Fibroblast of the aortic adventitia (primary cell): ENCODE results near the gene ABCC10. TPM values are rescaled to one million over a fixed set of nuclear protein-coding genes. Genes with fewer than 3 reads are reported as not detected.

Experiments used
- DNase-seq: peaks from one replicate; pipeline ENCODE4 v3.0.0-alpha.2; 2010; ENCODE audit warnings: low read depth
- H3K4me3 ChIP-seq: 2 replicates; pipeline ENCODE4 v1.5.1; 2011; ENCODE audit warnings: low read depth, mild to moderate bottlenecking, control low read depth, low read length, moderate library complexity
- total RNA-seq: library from RNA; depleted of rRNA; stranded (reverse); fragments of >200 nt; gene quantifications from 2 replicates; pipeline ENCODE4 v1.2.3, GENCODE V29; 2012; ENCODE audit warnings: low replicate concordance
- TF ChIP-seq, protein P1 (sequence below): IDR thresholded peaks from 2 replicates; pipeline ENCODE4 v1.5.1; 2011; ENCODE audit warnings: mild to moderate bottlenecking, low read length, control low read depth, inconsistent platforms; ENCODE audit not compliant: insufficient read depth

The ABCC10 gene
- total RNA-seq, 1 donor: 25.8 TPM

DNA sequence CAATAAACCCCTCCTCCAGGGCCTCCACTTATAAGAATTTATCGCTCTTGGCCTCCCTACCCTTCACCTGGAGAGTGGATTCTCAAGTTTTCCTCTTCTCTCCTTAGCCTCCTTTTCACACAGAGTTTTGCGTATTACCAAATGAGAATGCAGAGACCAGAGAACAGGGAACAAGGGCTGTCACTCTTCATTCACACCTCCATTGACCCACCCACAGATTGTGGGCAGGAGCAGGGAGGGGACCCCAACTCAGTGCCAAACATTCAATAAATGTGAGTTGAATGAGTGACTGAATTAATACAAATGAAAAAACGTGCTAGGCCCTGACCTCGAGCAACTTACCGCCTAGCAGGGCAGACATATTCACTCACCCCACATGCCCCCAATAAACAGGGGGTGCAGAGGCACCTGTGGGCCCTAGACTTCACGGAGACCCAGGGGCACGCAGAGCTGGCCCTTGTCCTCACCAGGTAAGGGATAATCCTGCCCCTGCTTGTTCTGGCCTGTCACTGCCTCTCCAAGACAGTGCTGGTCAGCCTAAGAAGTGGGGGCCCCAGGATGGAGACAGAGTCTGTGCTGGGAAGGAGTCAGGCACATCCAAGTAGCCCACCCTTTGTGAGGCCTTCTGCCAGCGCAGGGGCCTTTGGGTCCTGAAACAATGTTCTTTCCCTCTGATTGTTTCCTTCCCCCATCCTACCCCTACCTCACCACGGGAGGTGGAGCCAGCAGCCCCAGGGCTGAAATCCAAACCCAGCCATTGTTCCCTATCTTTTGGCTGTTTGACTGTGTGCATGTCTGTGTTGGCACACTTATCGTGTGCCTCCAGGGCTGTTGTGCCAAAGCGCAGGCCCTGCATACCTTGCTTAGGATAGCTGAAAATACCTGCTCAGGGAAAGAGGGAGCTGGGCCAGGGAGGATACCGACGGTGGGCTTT, 41.7 kb downstream of the ABCC10 start:
- TF ChIP-seq, protein P1, sequence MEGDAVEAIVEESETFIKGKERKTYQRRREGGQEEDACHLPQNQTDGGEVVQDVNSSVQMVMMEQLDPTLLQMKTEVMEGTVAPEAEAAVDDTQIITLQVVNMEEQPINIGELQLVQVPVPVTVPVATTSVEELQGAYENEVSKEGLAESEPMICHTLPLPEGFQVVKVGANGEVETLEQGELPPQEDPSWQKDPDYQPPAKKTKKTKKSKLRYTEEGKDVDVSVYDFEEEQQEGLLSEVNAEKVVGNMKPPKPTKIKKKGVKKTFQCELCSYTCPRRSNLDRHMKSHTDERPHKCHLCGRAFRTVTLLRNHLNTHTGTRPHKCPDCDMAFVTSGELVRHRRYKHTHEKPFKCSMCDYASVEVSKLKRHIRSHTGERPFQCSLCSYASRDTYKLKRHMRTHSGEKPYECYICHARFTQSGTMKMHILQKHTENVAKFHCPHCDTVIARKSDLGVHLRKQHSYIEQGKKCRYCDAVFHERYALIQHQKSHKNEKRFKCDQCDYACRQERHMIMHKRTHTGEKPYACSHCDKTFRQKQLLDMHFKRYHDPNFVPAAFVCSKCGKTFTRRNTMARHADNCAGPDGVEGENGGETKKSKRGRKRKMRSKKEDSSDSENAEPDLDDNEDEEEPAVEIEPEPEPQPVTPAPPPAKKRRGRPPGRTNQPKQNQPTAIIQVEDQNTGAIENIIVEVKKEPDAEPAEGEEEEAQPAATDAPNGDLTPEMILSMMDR: no peak
- no peak for DNase-seq
- no peak overlapping the region for H3K4me3 ChIP-seq

DNA sequence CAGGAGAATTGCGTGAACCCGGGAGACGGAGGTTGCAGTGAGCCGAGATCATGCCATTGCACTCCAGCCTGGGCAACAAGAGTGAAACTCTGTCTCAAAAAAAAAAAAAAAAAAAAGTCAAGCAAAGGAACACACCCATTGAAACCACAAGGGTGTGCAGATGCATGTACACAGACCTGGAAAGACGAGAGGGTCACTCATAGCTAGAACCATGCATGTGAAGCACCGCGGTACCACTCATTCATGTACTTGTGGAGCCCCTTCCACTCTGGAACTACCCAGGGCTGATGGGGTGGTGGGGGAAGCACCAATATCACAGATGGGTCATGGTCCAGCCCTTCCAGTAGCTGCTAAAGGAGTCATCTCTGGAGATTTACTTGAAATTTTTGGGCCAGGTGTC, 42.6 kb downstream of the ABCC10 start:
- TF ChIP-seq, protein P1: no peak
- DNase-seq: no peak
- H3K4me3 ChIP-seq: no peak overlapping the region

DNA sequence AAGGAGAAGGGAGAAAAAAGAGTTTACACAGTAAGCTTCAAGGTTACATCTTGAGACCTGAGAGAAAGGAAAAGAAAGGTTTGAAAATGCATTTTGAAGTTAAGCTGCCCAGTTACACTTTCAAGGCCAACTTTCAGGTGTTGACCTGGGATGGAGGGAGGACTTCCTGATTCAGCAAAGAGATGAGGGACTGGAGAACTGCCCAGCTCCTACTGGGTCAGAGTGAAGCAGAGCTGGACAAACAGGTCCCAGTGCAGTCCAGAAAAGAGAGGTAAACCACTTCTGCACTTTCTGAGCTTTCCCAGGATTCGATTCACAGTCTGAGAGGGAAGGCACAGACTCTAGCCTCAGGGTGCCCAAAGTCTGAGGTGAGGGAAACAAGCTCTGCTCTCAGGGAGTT, 44.1 kb downstream of the ABCC10 start:
- no peak for DNase-seq
- no peak overlapping the region for H3K4me3 ChIP-seq
- TF ChIP-seq, protein P1: no peak

DNA sequence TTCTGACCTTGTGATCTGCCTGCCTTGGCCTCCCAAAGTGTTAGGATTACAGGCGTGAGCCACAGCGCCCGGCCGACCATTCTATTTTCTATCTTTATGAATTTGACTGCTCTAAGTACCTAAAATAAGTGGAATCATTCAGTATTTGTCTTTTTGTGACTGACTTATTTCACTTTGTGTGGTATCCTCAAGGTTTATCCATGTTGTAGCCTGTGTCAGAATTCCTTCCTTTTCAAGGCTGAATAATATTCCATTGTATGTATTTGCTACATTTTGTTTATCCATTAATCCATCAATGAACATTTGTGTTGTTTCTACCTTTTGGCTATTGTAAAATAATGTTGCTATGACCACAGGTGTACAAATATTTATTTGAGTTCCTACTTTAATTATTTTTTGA, 45.2 kb downstream of the ABCC10 start:
- DNase-seq: no peak
- H3K4me3 ChIP-seq: no peak overlapping the region
- TF ChIP-seq, protein P1: no peak

- no peak for DNase-seq
- no peak overlapping the region for H3K4me3 ChIP-seq
- TF ChIP-seq, protein P1: no peak
Measured at GRCh38 chr6:43475516-43475915, 48.2 kb downstream of the ABCC10 start.

DNA sequence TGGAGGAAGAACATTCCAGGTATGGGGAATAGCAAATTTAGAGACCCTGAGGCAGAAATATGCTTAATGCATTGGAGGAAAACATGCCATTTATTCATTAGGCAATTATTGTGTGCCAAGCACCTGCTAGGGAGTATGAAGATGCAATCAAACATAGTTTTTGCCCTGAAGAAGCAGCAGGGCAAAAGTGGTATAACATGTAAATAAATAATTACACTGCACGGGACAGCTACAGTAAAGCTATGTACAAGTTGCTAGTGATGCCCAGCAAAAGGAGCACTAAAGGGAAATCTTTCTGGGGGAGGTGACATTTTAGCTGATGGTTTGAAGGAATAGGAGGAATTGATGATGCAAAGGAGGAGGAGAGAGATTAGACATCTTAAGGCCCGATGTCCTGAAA, 49.4 kb downstream of the ABCC10 start:
- no peak for DNase-seq
- TF ChIP-seq, protein P1: no peak
- H3K4me3 ChIP-seq: no peak overlapping the region
